Coronary artery (tissue), 2 donors: ENCODE data around the gene CXXC5.

ENCODE experiments used
- DNase-seq: peaks from one replicate; pipeline ENCODE4 v3.0.0-alpha.2; 2017; ENCODE audit warnings: low spot score
- H3K27ac ChIP-seq, 2 donors: fragments of 200-600 bp; sonication (generic); one replicate each; pipeline ENCODE4 v1.5.1; 2016 to 2019
- H3K4me3 ChIP-seq: fragments of 200-600 bp; sonication (generic); 2 replicates; pipeline ENCODE4 v1.5.1; 2016; ENCODE audit warnings: mild to moderate bottlenecking, moderate library complexity
- TF ChIP-seq, protein P1 (sequence below): fragments of 200-600 bp; sonication (generic); IDR thresholded peaks from one replicate; pipeline ENCODE4 v1.5.1; 2019; ENCODE audit warnings: antibody characterized with exemption

Gene CXXC5

DNA sequence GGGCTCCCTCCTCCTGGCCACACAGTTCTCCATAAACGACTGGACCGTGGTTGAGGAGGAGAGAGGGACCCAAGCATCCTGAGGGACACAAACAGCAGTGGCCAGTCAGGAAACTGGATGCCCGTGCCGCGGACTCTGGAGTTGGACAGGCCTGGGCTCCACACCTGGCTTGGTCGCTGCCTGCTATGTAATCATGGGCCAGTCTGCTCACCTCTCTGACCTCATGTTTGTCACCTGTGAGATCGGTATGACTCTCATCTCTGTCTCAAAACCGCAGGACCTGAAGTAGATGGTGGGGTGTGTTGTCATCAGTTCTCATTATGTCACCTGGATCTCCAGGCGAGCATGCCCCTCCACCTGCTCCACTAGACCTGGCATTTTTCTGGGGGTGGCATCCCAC is 14.5 kb downstream of the CXXC5 start:
- no peak overlapping the region for H3K4me3 ChIP-seq
- TF ChIP-seq, protein P1, sequence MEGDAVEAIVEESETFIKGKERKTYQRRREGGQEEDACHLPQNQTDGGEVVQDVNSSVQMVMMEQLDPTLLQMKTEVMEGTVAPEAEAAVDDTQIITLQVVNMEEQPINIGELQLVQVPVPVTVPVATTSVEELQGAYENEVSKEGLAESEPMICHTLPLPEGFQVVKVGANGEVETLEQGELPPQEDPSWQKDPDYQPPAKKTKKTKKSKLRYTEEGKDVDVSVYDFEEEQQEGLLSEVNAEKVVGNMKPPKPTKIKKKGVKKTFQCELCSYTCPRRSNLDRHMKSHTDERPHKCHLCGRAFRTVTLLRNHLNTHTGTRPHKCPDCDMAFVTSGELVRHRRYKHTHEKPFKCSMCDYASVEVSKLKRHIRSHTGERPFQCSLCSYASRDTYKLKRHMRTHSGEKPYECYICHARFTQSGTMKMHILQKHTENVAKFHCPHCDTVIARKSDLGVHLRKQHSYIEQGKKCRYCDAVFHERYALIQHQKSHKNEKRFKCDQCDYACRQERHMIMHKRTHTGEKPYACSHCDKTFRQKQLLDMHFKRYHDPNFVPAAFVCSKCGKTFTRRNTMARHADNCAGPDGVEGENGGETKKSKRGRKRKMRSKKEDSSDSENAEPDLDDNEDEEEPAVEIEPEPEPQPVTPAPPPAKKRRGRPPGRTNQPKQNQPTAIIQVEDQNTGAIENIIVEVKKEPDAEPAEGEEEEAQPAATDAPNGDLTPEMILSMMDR: no peak
- no peak for DNase-seq
- peak overlapping the region; percentile 72 to 94 for H3K27ac ChIP-seq

DNA sequence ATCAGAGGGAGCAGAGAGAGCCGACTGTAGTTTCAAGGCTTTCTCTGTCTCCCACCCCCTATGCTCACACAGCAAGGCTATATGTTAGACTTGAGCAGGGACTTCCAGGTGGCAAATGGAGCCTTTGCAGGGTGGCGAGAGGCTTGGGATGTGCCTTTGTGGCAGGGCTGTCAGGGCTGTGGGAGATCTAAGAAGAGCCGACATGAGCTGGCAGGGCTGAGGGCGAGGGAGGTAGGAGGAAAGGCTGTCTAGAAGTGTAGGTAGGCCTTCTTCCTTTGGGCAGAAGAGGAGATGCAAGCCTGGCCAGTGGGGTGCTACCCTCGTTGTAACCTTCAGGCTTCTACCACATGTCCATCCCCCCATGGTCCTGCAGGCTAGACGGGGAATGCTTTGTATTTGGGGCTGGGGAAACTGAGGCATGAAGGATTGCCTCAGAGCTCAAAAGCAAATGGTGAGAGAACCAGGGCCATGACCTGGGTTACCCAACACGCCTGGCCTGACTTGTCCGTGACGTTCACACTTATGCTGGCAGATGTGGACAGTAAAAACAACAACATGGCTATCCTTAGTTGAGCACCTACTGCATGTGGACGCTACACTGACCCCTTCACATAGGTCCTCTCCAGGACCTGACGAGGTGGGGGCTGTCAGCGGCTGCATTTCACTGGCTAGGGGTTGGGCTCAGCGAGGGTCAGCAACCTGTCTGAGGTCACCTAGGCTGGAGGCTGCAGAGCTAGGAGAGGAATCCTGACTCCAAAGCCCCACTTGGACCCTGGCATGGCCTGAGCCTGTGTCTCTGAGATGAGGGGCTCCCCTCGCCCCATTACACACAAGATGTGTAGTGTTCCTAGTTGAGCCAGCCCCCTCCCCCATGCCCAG is 15.3 kb downstream of the CXXC5 start:
- H3K27ac ChIP-seq: peak overlapping the region; percentile 91 to 94
- H3K4me3 ChIP-seq: no peak overlapping the region
- no peak for DNase-seq
- TF ChIP-seq, protein P1: no peak

DNA sequence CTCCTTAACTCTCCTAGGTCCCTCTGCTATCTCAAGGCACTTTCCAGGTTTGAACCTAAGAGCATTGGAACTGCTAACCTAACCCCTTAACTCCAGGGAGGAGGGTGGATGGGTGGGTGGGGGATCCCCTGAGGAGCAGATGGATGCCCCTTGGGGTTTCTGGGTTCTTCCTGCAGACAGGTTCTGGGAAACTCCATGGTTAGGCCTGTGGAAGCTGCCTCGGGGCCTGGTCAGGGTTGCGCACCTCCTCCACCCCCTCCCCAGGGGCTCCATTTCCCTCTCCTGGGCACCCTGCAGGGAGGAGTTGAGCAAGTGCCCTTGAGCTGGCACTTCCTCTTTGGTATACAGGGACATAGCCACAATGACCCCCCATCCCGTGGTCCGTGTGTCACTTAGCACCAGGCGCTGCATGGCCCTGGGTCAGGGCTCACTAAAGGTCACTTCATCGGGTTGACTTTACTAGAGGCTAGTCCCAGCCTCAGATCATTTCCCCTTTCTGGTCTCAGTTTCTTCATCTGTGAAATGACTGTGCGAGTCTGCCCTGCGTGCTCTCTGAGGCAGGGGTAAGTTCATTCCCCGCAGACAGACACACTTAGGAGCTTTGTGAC is 16.0 kb downstream of the CXXC5 start:
- peak overlapping the region; percentile 91 to 94 for H3K27ac ChIP-seq
- H3K4me3 ChIP-seq: no peak overlapping the region
- TF ChIP-seq, protein P1: no peak
- DNase-seq: no peak

DNA sequence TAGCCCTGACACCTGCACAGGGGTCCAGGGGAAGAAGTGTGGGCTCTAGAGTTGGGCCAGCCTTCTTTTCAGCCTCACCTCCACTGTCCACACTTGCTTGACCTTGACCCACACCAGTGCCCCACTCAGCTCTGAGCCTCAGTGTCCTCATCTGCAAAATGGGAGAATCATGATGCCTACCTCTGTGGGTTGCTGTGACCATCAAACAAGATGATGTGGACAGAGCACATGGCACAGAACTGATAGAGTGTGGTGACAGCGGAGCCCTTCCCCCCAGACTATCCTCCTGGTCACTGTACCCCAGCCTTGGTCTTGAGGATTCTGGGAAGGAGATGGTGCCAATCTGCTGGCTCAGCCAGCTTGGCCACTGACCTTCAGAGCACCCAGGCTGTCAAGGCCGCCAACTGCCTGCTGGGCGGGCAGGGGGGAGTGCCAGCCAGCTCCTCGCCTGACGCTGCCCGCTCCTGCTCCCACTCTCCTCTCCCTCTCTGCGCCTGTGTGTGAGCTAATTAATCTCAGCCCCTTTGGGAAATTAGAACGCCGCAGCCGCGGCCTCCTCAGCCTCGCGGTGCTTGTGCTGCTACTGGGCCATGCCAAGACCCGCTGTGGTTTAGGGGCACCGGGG is 16.7 kb downstream of the CXXC5 start:
- Histone ChIP-seq H3K4me3 (peak overlapping the region; percentile 19), H3K27ac (peak overlapping the region; percentile 91 to 94)
- TF ChIP-seq, protein P1: no peak
- DNase-seq: no peak

DNA sequence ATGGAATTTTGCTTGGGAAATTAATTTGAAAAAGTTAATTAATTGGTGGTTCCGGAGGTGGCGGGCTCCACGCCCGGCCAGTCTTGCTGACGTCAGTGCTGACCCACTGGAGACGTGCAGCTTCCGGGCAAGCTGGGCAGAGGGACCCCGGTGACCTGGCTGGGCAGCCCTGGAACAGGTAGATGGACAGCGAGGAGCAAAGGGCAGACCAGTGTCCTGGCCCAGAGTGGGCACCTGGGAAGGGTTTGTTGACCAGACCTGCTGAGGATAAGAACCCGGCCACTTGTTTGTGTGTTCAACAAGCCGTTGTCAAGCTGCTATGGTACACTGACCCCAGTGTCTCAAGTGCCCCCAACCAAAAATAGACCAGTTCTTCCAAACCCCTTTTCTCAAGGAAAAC is 17.5 kb downstream of the CXXC5 start:
- Histone ChIP-seq H3K27ac (peak overlapping the region; percentile 91 to 94), H3K4me3 (no peak overlapping the region)
- TF ChIP-seq, protein P1: no peak
- DNase-seq: no peak

- H3K4me3 ChIP-seq: no peak overlapping the region
- H3K27ac ChIP-seq: peak overlapping the region; percentile 91 to 94
- TF ChIP-seq, protein P1: no peak
- no peak for DNase-seq
These were observed 18.4 kb downstream of the CXXC5 start for GRCh38 chr5:139666551-139666950.
